ENCODE measurements around the gene RIMBP2. TPM values are rescaled to one million over a fixed set of nuclear protein-coding genes. Genes with fewer than 3 reads are reported as not detected.

The RIMBP2 gene
- total and polyA plus RNA-seq, 8 donors, result 0.42 to 19.0 (median 16.1) TPM

- Histone ChIP-seq H3K4me3 (no peak overlapping the region), H3K9me3 (no peaks in the 10 kb centered on the region), H3K27ac (no peak overlapping the region), H3K4me1 (no peaks in the 10 kb centered on the region), H3K27me3 (no peaks in the 10 kb centered on the region), H3K36me3 (no peaks in the 10 kb centered on the region)
- no peak for DNase-seq
- intact Hi-C loops (cut with DNase I), result no loop called here
- ATAC-seq, result no peak
- no peak for TF ChIP-seq CTCF (IDR thresholded peaks at IDR 0.05)
Observed at GRCh38 chr12:130574402-130574801, 141.7 kb downstream of the RIMBP2 start.

- DNase-seq (no peak), ATAC-seq (no peak)
- Histone ChIP-seq H3K9me3 (no peaks in the 10 kb centered on the region), H3K27ac (no peak overlapping the region), H3K36me3 (no peaks in the 10 kb centered on the region), H3K27me3 (no peaks in the 10 kb centered on the region), H3K4me1 (no peaks in the 10 kb centered on the region), H3K4me3 (no peak overlapping the region)
- no peak for TF ChIP-seq CTCF (IDR thresholded peaks at IDR 0.05)
- intact Hi-C loops (cut with DNase I), result no loop called here
Observed at GRCh38 chr12:130573766-130574165, 142.3 kb downstream of the RIMBP2 start.

- no peaks in the 10 kb centered on the region for H3K27me3 ChIP-seq
- intact Hi-C loops (cut with DNase I), result no loop called here
- no peak overlapping the region for H3K4me3 ChIP-seq
- DNase-seq (no peak), ATAC-seq (no peak)
- no peaks in the 10 kb centered on the region for H3K4me1 ChIP-seq
- H3K36me3 ChIP-seq, result no peaks in the 10 kb centered on the region
- no peak overlapping the region for H3K27ac ChIP-seq
- TF ChIP-seq CTCF (IDR thresholded peaks at IDR 0.05), result no peak
- H3K9me3 ChIP-seq, result no peaks in the 10 kb centered on the region
Observed at GRCh38 chr12:130573235-130573634, 142.9 kb downstream of the RIMBP2 start.

GRCh38 chr12:130572553-130572952, 143.5 kb downstream of the RIMBP2 start:
- no peak for TF ChIP-seq CTCF (IDR thresholded peaks at IDR 0.05)
- H3K27ac ChIP-seq, result no peak overlapping the region
- no peak overlapping the region for H3K4me3 ChIP-seq
- intact Hi-C loops (cut with DNase I), result no loop called here
- H3K4me1 ChIP-seq, result no peaks in the 10 kb centered on the region
- H3K27me3 ChIP-seq, result no peaks in the 10 kb centered on the region
- no peaks in the 10 kb centered on the region for H3K9me3 ChIP-seq
- no peak for ATAC-seq
- H3K36me3 ChIP-seq, result no peaks in the 10 kb centered on the region
- DNase-seq, result no peak

GRCh38 chr12:130571734-130572133, 144.4 kb downstream of the RIMBP2 start:
- H3K4me3 ChIP-seq, result no peak overlapping the region
- H3K36me3 ChIP-seq, result no peaks in the 10 kb centered on the region
- no peaks in the 10 kb centered on the region for H3K4me1 ChIP-seq
- intact Hi-C loops (cut with DNase I), result no loop called here
- DNase-seq (no peak), ATAC-seq (no peak)
- H3K27me3 ChIP-seq, result no peaks in the 10 kb centered on the region
- H3K27ac ChIP-seq, result no peak overlapping the region
- H3K9me3 ChIP-seq, result peaks cover 0 to under 1% of the 10 kb centered on the region in 2 donors
- TF ChIP-seq CTCF (IDR thresholded peaks at IDR 0.05), result no peak
